IPS DF 6.9 (cell line): ENCODE data around the gene LAIR2.

ENCODE experiments used
- DNase-seq: peaks from one replicate; pipeline ENCODE4 v3.0.0-alpha.2; 2013; ENCODE audit warnings: low read depth, low spot score
- H3K27ac ChIP-seq: one replicate; pipeline ENCODE4 v1.5.1; 2013; ENCODE audit warnings: low read length, control low read depth
- H3K27me3 ChIP-seq: 2 replicates; pipeline ENCODE4 v1.6.1; 2013; ENCODE audit warnings: mild to moderate bottlenecking, low read length; ENCODE audit not compliant: control insufficient read depth, insufficient read depth
- H3K36me3 ChIP-seq: 2 replicates; pipeline ENCODE4 v1.6.1; 2013; ENCODE audit warnings: low read length; ENCODE audit not compliant: control insufficient read depth, insufficient read depth
- H3K4me1 ChIP-seq: 2 replicates; pipeline ENCODE4 v1.6.1; 2013; ENCODE audit warnings: low read length; ENCODE audit not compliant: control insufficient read depth, insufficient read depth
- H3K4me3 ChIP-seq: 2 replicates; pipeline ENCODE4 v1.5.1; 2013; ENCODE audit warnings: mild to moderate bottlenecking, low read length
- H3K9me3 ChIP-seq: 2 replicates; pipeline ENCODE4 v1.6.1; 2013; ENCODE audit warnings: low read length, inconsistent platforms; ENCODE audit not compliant: control insufficient read depth, insufficient read depth
- WGBS: extraction: QIAGEN DNeasy Blood & Tissue Kit; methylation state at CpG from one replicate; pipeline ENCODE4 v1.1.7; 2013; ENCODE audit warnings: mixed read lengths, missing lambda C conversion rate; ENCODE audit not compliant: insufficient read length, insufficient coverage; 5-methylcytosine and 5-hydroxymethylcytosine counted together

The LAIR2 gene

GRCh38 chr19:54502518-54503048, at the start of gene LAIR2:
TSS of gene LAIR2 (plus strand) at chr19:54502831. CDS start at chr19:54502919, 88 bp downstream.
- Histone ChIP-seq H3K4me1 (no peaks in the 10 kb centered on the region), H3K27me3 (no peaks in the 10 kb centered on the region), H3K4me3 (no peak within 1 kb of the TSS), H3K27ac (no peak within 1 kb of the TSS), H3K9me3 (peaks cover 7% of the 10 kb centered on the region), H3K36me3 (no peaks in the 10 kb centered on the region)
- WGBS = no CpG with 5 or more reads among the region's 14 CpGs
- no peak for DNase-seq

- Histone ChIP-seq H3K27ac (no peak overlapping the region), H3K4me3 (no peak overlapping the region), H3K4me1 (no peaks in the 10 kb centered on the region), H3K36me3 (peaks cover 73% of the 10 kb centered on the region), H3K9me3 (no peaks in the 10 kb centered on the region), H3K27me3 (no peaks in the 10 kb centered on the region)
- no peak for DNase-seq
- WGBS = no CpG with 5 or more reads among the region's 31 CpGs
Observed at GRCh38 chr19:54453921-54454780, 48.5 kb upstream of the LAIR2 start.

- peaks cover 74% of the 10 kb centered on the region for H3K36me3 ChIP-seq
- H3K9me3 ChIP-seq = no peaks in the 10 kb centered on the region
- no peak for DNase-seq
- no peak overlapping the region for H3K27ac ChIP-seq
- no CpG with 5 or more reads among the region's 33 CpGs for WGBS
- H3K27me3 ChIP-seq = no peaks in the 10 kb centered on the region
- H3K4me3 ChIP-seq = no peak overlapping the region
- H3K4me1 ChIP-seq = no peaks in the 10 kb centered on the region
Observed at GRCh38 chr19:54454781-54455675, 47.6 kb upstream of the LAIR2 start.

GRCh38 chr19:54455786-54456422, 46.7 kb upstream of the LAIR2 start:
- WGBS = no CpG with 5 or more reads among the region's 40 CpGs
- Histone ChIP-seq H3K27ac (no peak overlapping the region), H3K4me1 (no peaks in the 10 kb centered on the region), H3K36me3 (peaks cover 80% of the 10 kb centered on the region), H3K9me3 (no peaks in the 10 kb centered on the region), H3K27me3 (no peaks in the 10 kb centered on the region), H3K4me3 (no peak overlapping the region)
- DNase-seq = no peak

GRCh38 chr19:54456423-54457373, 45.9 kb upstream of the LAIR2 start:
- Histone ChIP-seq H3K4me1 (no peaks in the 10 kb centered on the region), H3K9me3 (no peaks in the 10 kb centered on the region), H3K27me3 (no peaks in the 10 kb centered on the region), H3K36me3 (peaks cover 81% of the 10 kb centered on the region), H3K27ac (no peak overlapping the region), H3K4me3 (no peak overlapping the region)
- DNase-seq = no peak
- no CpG with 5 or more reads among the region's 51 CpGs for WGBS

- Histone ChIP-seq H3K9me3 (no peaks in the 10 kb centered on the region), H3K4me3 (no peak overlapping the region), H3K36me3 (peaks cover 69% of the 10 kb centered on the region), H3K4me1 (no peaks in the 10 kb centered on the region), H3K27me3 (no peaks in the 10 kb centered on the region), H3K27ac (no peak overlapping the region)
- no peak for DNase-seq
- no CpG with 5 or more reads among the region's 42 CpGs for WGBS
Observed at GRCh38 chr19:54457773-54458647, 44.6 kb upstream of the LAIR2 start.

GRCh38 chr19:54458648-54459281, 43.9 kb upstream of the LAIR2 start:
- Histone ChIP-seq H3K27ac (no peak overlapping the region), H3K4me3 (no peak overlapping the region), H3K27me3 (no peaks in the 10 kb centered on the region), H3K9me3 (no peaks in the 10 kb centered on the region), H3K4me1 (no peaks in the 10 kb centered on the region), H3K36me3 (peaks cover 62% of the 10 kb centered on the region)
- DNase-seq = no peak
- no CpG with 5 or more reads among the region's 11 CpGs for WGBS

GRCh38 chr19:54459282-54460229, 43.1 kb upstream of the LAIR2 start:
- no CpG with 5 or more reads among the region's 16 CpGs for WGBS

More at GRCh38 chr19:54459282-54460229, 43.1 kb upstream of the LAIR2 start:
- H3K36me3 ChIP-seq = peaks cover 55% of the 10 kb centered on the region
- no peak overlapping the region for H3K27ac ChIP-seq
- H3K27me3 ChIP-seq = no peaks in the 10 kb centered on the region
- no peaks in the 10 kb centered on the region for H3K4me1 ChIP-seq
- H3K9me3 ChIP-seq = no peaks in the 10 kb centered on the region
- no peak for DNase-seq
- no peak overlapping the region for H3K4me3 ChIP-seq
